ENCODE measurements around the gene DMXL1. TPM values are rescaled to one million over a fixed set of nuclear protein-coding genes. Genes with fewer than 3 reads are reported as not detected.
A peak's percentile ranks its signal among the peaks of the same experiment; 100 is the strongest.

Gene DMXL1
- polyA plus RNA-seq, 1 of the 3 experiments (the other 2 are of a cell fraction), result 6.6 TPM

DNA sequence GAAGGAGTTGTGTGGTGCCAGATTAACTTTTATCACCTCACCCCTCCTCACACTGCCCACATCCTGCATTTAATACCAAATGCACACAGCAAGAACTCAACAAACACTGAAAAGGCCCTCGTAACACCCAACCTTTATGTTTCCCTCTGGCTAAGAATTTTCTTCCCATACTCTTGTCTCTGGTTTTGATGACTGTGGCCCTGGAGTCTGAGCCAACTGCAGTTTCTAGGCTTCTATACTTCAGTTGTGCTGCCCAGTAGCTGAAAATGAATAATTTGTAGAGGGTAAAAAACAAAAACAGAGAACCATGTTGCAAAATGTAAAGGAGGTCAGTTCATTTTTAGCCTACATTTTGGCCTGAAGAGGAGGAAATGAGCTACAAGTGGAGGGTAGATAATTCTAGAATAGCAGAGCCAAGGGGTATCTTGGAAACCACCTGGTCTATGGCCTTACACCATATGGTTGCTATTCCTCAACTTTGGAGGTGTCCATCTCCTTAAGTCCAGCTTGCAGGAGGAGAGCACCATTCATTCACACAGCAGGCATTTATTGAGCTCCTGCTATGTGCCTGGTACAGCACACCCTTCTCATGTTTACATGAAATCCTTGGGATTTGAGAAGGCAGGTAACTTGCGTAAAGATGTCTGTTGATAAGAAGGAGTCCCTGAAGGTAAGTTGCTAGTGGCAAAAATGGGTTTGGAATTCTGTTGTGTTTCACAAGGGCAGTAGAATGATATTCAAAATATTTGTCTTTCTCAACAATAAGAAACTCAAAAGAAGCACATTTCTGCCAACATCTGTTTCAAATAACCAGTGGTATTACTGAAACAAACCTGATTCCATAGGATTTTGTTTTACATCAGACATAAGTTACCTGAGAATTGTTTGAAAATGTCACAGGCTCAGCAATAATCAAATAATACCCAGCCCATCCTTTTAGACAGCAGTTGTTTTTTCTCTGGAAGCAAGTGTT, 201.2 kb downstream of the DMXL1 start:
- Histone ChIP-seq H4K20me1 (ENCODE audit: insufficient read depth) (no peaks in the 10 kb centered on the region), H2AFZ (ENCODE audit: low read depth) (no peak overlapping the region), H3K9ac (no peak overlapping the region), H3F3A (replicated peaks; ENCODE audit: insufficient read depth) (peaks cover 32% of the 10 kb centered on the region), H3K4me2 (peak overlapping the region; percentile 22; the same call in 1 of the 2 replicates), H3K27ac (ENCODE audit: low read depth in 2 of 2, low read length in 1 of 2) (no peak overlapping the region; a peak in 1 of 4 replicates), H3K4me3 (ENCODE audit: low read depth in 2 of 2, low read length in 1 of 2) (no peak overlapping the region; a peak in 1 of 4 replicates), H3K79me2 (ENCODE audit: insufficient read depth) (peaks cover 76% of the 10 kb centered on the region), H3K36me3 (replicated peaks in 1 of 2; ENCODE audit: control insufficient read depth in 1 of 2, insufficient read depth in 2 of 2, low read length in 1 of 2) (peaks cover 0 to 1% of the 10 kb centered on the region in 2 experiments), H3K9me3 (no peaks in the 10 kb centered on the region), H3K9me2 (no peaks in the 10 kb centered on the region), H3K4me1 (ENCODE audit: control insufficient read depth in 1 of 2, insufficient read depth in 2 of 2, low read depth in 1 of 2, low read length in 1 of 2) (peaks cover 17 to 26% of the 10 kb centered on the region in 2 experiments; a peak in 3 of 4 replicates), H3K27me3 (ENCODE audit: insufficient read depth) (no peaks in the 10 kb centered on the region)
- TF ChIP-seq RAD21 (IDR thresholded peaks at IDR 0.05; ENCODE audit: low read length) (no peak), EZH2phosphoT487 (IDR thresholded peaks at IDR 0.05; ENCODE audit: borderline replicate concordance, low read depth) (no peak), FOXJ3 (CRISPR knock-in tag; IDR thresholded peaks at IDR 0.05) (no peak), CHD2 (IDR thresholded peaks at IDR 0.05; ENCODE audit: low read length, partially characterized antibody) (no peak), TCF12 (IDR thresholded peaks at IDR 0.05) (0 out of 2 replicates have a peak, but pooled peaks have one; percentile 17), SMC3 (IDR thresholded peaks at IDR 0.05; ENCODE audit: low read depth, low read length) (no peak)
- TF ChIP-seq, protein P1, sequence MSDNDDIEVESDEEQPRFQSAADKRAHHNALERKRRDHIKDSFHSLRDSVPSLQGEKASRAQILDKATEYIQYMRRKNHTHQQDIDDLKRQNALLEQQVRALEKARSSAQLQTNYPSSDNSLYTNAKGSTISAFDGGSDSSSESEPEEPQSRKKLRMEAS (IDR thresholded peaks at IDR 0.05; ENCODE audit: low read depth), result no peak
- WGBS (ENCODE audit: low lambda C conversion rate), result 96% methylated on average over 2 of the region's 2 CpGs
- POLR2A ChIA-PET, result no interaction called here
- no peak for DNase-seq
- CTCF ChIA-PET, result interaction anchor here (0.8 kb wide), 1 partner anchor 140 kb away, joined by 3 read pairs; no protein-coding TSS in a partner anchor

DNA sequence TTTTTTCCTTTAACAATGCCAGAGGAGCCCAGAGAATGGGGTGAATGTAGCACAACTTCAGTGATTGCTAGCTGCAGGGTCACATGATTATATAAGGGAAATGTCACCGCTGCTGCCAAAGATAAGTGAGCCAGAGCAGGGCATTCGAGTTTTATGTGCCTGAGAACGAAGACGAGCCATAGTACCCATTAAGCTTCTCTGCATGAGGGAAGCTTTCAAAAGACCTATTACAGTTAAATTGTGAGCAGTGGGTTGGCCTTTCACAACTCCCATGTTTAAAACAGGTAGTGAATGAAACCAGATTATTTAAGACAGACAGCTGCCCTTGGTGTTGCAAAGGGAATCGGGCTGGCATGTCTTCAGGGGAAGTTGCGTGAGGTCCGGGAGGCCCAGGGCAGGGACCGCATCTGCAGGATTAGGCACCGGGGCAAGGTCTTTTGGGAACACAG, 202.5 kb downstream of the DMXL1 start:
- no peak overlapping the region for H3K9ac ChIP-seq
- TF ChIP-seq NRF1 (IDR thresholded peaks at IDR 0.05; ENCODE audit: low read depth, low read length) (no peak), POLR2AphosphoS5 (IDR thresholded peaks at IDR 0.05; ENCODE audit: low read depth, low read length) (no peak), TEAD4 (IDR thresholded peaks at IDR 0.05; ENCODE audit: borderline replicate concordance, insufficient read depth) (no peak), RXRA (IDR thresholded peaks at IDR 0.05; ENCODE audit: borderline replicate concordance, low read depth) (no peak), ELF1 (IDR thresholded peaks at IDR 0.05) (no peak), GABPA (IDR thresholded peaks at IDR 0.05; ENCODE audit: low read depth) (no peak), JUND (IDR thresholded peaks at IDR 0.05) (no peak), SIN3A (IDR thresholded peaks at IDR 0.05; ENCODE audit: borderline replicate concordance, low read depth, low read length) (no peak), TCF12 (IDR thresholded peaks at IDR 0.05) (no peak), TAF1 (IDR thresholded peaks at IDR 0.05; ENCODE audit: borderline replicate concordance, low read depth, low read length) (no peak), NFIC (IDR thresholded peaks at IDR 0.05; ENCODE audit: borderline replicate concordance) (no peak)
- TF ChIP-seq, protein P2, sequence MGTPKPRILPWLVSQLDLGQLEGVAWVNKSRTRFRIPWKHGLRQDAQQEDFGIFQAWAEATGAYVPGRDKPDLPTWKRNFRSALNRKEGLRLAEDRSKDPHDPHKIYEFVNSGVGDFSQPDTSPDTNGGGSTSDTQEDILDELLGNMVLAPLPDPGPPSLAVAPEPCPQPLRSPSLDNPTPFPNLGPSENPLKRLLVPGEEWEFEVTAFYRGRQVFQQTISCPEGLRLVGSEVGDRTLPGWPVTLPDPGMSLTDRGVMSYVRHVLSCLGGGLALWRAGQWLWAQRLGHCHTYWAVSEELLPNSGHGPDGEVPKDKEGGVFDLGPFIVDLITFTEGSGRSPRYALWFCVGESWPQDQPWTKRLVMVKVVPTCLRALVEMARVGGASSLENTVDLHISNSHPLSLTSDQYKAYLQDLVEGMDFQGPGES (IDR thresholded peaks at IDR 0.05; ENCODE audit: low read depth, low read length), result no peak
- TF ChIP-seq, protein P3, sequence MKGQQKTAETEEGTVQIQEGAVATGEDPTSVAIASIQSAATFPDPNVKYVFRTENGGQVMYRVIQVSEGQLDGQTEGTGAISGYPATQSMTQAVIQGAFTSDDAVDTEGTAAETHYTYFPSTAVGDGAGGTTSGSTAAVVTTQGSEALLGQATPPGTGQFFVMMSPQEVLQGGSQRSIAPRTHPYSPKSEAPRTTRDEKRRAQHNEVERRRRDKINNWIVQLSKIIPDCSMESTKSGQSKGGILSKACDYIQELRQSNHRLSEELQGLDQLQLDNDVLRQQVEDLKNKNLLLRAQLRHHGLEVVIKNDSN (IDR thresholded peaks at IDR 0.05; ENCODE audit: borderline replicate concordance, low read depth), result no peak
- no peaks in the 10 kb centered on the region for H3K27me3 ChIP-seq (ENCODE audit: insufficient read depth)
- no peaks in the 10 kb centered on the region for H3K9me2 ChIP-seq
- no peak for DNase-seq
- no peaks in the 10 kb centered on the region for H4K20me1 ChIP-seq (ENCODE audit: insufficient read depth)
- H3F3A ChIP-seq (replicated peaks; ENCODE audit: insufficient read depth), result peaks cover 32% of the 10 kb centered on the region
- 92% methylated on average over 9 of the region's 9 CpGs for WGBS (ENCODE audit: low lambda C conversion rate)
- POLR2A ChIA-PET, result no interaction called here
- H3K36me3 ChIP-seq (replicated peaks in 1 of 2; ENCODE audit: control insufficient read depth in 1 of 2, insufficient read depth in 2 of 2, low read length in 1 of 2), result peaks cover 0 to 7% of the 10 kb centered on the region in 2 experiments
- peaks cover 90% of the 10 kb centered on the region for H3K79me2 ChIP-seq (ENCODE audit: insufficient read depth)
- H2AFZ ChIP-seq (ENCODE audit: low read depth), result no peak overlapping the region
- peaks cover 17 to 19% of the 10 kb centered on the region in 2 experiments; a peak in 3 of 4 replicates for H3K4me1 ChIP-seq (ENCODE audit: control insufficient read depth in 1 of 2, insufficient read depth in 2 of 2, low read depth in 1 of 2, low read length in 1 of 2)
- CTCF ChIA-PET, result no interaction called here
- peak overlapping the region in 1 of 2 experiments; percentile 86; a peak in 2 of 4 replicates for H3K27ac ChIP-seq (ENCODE audit: low read depth in 2 of 2, low read length in 1 of 2)
- 0 out of 2 replicates have a peak overlapping the region, but pooled peaks have one; percentile 17 for H3K4me2 ChIP-seq
- H3K4me3 ChIP-seq (ENCODE audit: low read depth in 2 of 2, low read length in 1 of 2), result no peak overlapping the region
- H3K9me3 ChIP-seq, result no peaks in the 10 kb centered on the region
